ENCODE results near the gene RAP1GAP2. TPM values are rescaled to one million over a fixed set of nuclear protein-coding genes. Genes with fewer than 3 reads are reported as not detected.
"Not testable (repeated sequence)": the region's sequence is repeated elsewhere in the genome, so short reads cannot be mapped to it uniquely, and the experiment has no call there.

RAP1GAP2 gene
- total RNA-seq, 2 donors from 2014 or later: 49.1 to 57.6 TPM

DNA sequence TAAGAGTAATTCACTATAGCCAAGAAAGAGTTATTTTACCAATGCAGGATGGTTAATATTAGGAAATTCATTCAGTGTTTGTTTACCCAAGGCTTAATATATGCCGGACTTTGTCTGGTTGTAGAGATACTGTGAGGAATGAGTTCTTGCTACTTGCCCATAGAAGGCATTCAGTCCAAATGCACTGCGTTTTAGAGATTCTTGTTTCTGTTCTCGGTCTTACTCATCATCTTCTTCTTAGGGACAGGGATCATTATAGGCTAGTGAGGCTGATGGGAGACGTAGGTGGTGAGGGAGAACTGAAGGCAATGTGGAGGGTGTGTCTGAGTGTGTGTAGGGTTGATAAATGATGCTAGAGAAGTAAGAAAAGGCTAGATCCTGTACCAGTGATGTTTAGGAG, 176.5 kb downstream of the RAP1GAP2 start:
- intact Hi-C loops (cut with DNase I): no loop called here
- ATAC-seq: no peak
- no peak for DNase-seq

DNA sequence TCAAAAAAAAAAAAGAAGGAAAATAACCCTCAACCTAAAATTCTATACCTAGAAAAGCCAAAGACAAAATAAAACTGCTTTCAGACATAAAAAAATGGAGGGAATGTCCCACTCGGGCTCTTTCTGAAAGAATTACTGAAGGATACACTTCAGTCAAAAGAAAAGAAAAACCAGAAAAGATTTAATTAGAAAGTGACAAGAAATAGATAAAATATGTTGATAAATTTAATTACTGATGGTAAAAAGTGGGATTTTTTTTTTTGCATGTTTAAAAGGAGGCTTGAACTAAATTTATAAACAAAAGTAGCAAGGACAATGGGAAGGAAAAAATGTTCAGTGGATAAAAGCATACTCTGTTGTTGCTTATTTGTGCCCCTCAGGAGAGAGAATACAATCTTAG, 178.1 kb downstream of the RAP1GAP2 start:
- no peak for DNase-seq
- intact Hi-C loops (cut with DNase I): no loop called here
- ATAC-seq: no peak

DNA sequence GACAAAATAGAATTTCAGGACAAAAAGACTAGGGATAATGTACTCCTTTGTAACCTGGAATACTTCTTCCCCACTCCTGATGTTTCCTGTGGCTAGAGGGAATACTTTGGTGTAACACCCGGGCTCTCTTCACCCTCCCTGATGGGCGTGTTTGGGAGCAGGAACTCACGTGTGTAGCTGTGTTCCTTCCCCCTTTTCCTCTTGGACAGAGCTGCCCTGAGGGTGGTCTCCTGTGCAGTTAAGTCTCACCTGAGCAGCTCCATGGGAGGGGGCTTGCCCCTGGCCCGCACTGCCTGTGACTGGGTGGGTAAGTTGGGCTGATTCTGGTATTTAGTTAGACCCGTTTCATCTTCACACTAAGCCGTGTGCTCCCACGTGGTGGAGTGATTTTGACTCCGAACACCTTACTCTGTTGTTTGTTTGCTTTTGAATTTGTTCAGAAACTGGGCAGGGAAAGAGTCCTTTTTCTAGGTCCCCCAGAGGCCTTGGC, 179.3 kb downstream of the RAP1GAP2 start:
- ATAC-seq: peak in 1 of 2 donors; percentile 15
- DNase-seq: no peak
- intact Hi-C loops (cut with DNase I): no loop called here

DNA sequence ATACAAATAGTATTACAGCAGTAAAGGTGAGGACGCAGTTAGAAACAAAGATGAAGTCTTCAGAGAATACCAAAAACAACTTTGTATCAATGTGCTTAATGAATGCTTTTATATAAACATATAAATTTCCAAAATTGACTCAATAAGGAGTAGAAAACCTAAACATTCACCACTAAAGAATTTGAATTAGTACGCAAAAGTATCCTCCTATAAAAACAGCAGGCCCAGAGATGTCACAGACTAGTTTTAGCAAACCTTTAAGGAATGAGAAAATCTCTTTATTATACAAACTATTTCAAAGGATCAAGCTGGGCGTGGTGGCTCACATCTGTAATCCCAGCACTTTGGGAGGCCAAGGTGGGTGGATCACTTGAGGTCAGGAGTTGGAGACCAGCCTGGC, 180.9 kb downstream of the RAP1GAP2 start:
- ATAC-seq (no peak), DNase-seq (no peak)
- intact Hi-C loops (cut with DNase I): no loop called here

DNA sequence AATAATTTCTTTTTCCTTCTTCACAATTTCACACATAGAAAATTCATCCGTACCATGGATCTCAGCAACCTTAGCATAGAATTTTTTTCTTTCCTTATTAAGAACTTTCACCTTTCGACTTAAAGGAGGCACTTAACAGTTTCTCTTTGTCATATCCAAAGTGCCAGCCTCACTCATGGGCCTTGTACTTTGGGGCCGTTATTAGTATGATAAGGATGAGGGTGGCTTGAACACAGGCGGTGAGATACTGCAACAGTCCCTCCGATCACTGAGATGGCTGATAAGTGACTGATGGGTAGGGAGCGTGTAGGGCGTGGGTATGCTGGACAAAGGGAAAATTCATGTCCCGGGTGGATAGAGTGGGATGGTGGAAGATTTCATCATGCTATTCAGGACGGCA, 181.9 kb downstream of the RAP1GAP2 start:
- no peak for DNase-seq
- intact Hi-C loops (cut with DNase I): no loop called here
- ATAC-seq: no peak

DNA sequence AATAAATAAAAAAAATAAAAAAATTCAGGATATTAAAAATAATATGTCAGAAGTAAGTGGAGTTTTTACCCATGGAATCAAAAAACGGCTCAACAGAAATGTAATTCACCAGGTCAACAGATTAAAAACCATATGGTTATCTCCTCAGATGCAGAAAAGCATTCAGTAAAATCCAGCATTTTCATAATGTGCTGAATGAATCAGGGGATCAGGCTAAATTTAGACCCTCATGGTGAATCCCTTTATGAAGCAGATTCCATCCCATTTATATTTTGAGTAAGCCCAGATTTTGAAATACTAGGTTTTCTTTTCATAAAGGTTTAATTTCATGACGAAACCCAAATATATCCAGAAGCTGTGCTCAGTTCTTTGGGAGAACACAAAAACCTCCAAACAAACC, 182.8 kb downstream of the RAP1GAP2 start:
- intact Hi-C loops (cut with DNase I): no loop called here
- ATAC-seq (no peak), DNase-seq (no peak)

DNA sequence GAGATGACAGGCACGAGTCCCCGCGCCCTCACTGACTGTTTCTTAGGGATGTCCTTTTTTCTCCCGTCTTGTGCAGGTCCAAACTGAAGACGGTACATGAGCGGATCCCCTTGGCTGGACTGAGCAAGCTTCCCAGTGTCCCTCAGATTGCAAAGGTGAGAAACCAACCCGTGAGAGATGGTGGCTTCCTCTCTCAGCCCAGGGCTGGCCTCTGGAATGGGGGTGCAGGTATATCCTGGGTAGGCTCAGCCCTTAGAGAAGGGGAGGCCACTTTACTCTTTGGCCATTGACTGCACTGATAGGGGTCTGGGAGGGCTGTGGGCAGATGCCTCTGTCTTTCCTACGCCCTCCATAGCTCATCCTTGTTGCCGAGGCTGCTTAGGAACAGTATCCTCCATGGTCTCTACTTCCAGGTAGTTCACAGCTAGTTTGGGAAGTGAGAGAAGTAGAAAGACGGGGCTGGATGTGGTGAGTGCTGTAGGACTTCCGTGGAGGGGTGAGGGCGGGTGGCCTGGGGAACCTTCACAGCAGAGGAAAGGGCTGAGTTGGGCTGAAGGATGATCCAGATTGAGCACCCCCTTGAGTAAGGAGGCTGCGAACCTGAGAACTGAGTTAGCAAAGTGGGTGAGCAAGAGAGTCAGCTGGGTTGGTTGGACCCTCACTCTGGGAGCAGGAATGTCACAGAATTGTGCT, 184.1 kb downstream of the RAP1GAP2 start:
- intact Hi-C loops (cut with DNase I): no loop called here
- DNase-seq (no peak), ATAC-seq (no peak)

DNA sequence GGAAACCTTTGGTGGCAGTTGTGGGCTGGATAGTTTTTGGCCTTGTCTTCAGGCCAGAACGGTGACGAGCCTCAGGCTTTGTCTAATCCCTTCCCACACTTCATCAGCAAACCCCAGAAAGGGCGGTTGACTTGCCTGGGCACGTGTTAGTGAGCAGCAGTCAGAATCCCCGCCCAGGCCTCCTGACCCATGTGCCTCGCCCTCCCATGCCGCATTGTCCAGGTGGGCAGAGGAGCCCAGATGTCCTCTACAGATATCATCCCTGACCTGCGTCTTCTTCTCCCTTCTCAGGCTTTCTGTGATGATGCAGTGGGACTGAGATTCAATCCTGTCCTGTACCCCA, 184.6 kb downstream of the RAP1GAP2 start:
- intact Hi-C loops (cut with DNase I): no loop called here
- ATAC-seq: no peak
- DNase-seq: no peak

DNA sequence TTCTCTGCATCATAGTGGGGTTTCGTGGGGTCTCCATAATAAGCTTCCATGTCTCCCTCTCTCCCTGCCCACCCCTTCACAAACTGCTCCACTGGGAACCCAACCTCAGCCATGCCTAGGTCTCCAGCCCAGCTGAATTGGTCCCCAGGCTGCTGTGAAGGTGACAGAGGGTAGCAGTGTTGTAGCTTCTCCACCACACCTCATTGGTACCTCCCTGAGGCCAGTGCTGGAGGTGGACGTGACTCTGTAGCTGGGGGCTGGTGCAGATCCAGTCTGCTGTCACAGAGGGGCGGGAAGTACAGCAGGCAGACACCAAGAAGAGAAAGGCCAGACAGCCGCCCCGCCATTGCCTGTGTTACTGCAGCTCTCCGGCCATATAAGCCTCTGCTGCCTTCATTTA, 185.1 kb downstream of the RAP1GAP2 start:
- ATAC-seq (no peak), DNase-seq (no peak)
- intact Hi-C loops (cut with DNase I): no loop called here

DNA sequence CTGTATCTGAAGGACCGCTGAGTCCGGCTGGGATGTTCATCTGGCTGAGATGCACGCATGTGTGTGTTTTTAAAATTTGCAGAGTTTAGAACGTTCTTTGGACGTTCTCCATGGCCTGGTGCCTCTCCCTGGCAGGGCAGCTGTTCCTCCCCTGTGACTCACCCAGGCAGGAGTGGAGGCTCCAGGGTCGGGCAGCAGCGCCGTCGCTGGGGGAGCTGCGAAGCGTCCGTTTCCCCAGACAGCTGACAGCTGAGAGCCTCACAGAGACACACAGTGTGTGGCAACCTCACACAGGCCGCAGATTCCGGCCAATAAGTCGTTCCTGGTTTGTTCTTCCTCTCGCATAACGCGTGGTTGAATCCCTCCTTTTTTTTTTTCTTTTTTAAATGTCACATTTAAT, 186.6 kb downstream of the RAP1GAP2 start:
- DNase-seq (peak; percentile 83), ATAC-seq (peak; percentile 99)
- intact Hi-C loops (cut with DNase I): no loop called here

DNA sequence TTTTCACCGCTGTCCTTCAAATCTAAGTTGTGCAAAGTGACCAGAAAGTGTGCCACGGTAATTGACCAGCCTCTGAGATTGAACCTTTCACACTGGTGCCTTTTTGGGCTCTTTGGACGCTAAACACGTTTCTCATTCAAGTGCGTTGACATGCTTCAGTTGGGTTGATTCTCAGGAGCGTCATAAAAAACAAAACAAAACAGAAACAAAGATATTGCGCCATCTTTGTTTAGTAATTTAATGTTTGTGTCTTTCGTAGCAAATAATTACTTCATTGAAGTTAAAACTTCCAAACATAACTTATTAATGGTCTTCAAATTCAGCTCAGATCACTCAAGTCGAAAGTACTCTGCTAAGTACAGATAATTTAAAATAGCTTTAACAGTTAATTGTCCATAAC, 187.0 kb downstream of the RAP1GAP2 start:
- DNase-seq: no peak
- ATAC-seq: no peak
- intact Hi-C loops (cut with DNase I): no loop called here

DNA sequence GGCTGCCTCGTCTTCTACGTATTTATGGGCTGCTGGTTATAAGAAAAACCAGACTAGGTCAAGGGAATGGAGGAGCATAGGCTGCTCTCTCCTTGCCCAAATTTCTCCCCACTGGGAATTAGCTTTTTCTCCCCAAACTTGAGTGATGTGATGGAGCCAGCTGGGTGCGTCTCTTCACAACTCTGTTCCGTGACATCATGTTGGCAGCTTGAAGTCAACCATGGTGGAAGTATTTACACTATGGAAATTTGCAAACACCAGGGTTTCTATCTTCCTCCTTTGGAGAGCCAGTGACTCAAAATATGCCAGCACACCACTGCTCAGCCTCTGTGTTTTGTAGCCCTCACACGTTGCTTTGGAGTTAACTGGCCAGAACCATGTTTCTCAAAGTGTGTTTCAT, 189.1 kb downstream of the RAP1GAP2 start:
- DNase-seq (no peak), ATAC-seq (no peak)
- intact Hi-C loops (cut with DNase I): no loop called here

DNA sequence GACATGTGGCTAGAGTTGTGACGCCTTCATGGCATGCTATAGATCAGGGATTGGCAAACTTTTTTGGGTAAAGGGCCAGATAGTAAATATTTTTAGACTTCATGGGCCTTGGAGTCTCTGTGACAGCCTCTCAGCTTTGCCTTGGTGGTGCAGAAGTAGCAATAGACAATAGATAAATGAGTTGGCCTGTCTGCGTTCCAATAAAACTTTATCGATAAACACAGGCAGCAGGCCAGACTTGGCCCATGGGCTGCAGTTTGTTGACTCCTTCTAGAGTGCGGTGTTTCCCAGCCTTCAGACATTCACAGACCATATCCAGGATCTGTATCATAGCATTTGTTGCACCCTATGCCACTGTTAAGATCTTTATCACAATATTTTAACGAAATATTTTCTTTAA, 190.7 kb downstream of the RAP1GAP2 start:
- ATAC-seq: no peak
- intact Hi-C loops (cut with DNase I): no loop called here
- no peak for DNase-seq

DNA sequence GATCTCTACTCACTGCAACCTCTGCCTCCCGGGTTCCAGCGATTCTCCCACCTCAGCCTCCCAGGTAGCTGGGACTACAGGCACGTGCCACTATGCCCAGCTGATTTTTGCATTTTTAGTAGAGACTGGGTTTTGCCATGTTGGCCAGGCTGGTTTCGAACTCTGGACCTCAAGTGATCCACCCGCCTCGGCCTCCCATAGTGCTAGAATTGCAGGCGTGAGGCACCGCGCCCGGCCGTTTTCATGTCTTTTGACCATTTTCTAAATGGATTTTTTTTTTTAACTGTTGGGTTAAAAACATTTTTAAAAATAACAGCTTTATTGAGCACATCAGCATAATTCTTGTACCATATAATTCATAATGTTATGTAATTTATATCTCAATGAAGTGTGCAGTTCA, 193.2 kb downstream of the RAP1GAP2 start:
- intact Hi-C loops (cut with DNase I); ATAC-seq; DNase-seq: not testable (repeated sequence)

DNA sequence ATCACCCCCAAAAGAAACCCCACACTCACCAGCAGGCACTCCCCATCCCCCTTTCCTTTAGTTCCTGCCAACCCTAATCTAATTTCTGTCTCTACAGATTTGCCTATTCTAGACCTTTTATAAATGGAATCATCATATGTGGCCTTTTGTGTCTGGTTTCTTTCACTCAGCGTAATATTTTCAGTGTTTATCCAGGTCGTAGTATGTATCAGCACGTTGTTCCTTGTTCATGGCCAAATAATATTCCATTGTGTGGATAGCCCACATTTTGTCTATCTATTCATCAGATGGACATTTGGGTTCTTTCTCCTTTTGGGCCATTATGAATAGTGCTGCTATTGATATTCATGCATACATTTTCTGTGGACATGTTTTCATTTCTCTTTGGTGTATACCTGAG, 193.6 kb downstream of the RAP1GAP2 start:
- intact Hi-C loops (cut with DNase I): no loop called here
- ATAC-seq (no peak), DNase-seq (no peak)

DNA sequence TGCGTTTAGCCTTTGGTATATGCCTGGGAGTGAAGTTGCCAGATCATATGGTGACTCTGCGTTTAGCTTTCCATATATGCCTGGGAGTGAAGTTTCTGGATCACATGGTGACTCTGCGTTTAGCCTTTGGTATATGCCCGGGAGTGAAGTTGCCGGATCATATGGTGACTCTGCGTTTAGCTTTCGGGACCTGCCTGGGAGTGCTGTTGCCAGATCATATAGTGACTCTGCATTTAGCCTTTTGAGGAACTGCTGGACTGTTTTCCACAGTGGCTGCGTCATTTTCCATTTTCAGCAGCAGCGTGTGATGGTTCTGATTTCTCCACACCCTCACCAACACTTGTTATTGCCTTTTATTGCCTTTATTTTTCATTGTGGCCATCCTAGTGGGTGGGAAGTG, 194.2 kb downstream of the RAP1GAP2 start:
- intact Hi-C loops (cut with DNase I): no loop called here
- ATAC-seq (peak in 1 of 2 donors; percentile 32), DNase-seq (no peak)

DNA sequence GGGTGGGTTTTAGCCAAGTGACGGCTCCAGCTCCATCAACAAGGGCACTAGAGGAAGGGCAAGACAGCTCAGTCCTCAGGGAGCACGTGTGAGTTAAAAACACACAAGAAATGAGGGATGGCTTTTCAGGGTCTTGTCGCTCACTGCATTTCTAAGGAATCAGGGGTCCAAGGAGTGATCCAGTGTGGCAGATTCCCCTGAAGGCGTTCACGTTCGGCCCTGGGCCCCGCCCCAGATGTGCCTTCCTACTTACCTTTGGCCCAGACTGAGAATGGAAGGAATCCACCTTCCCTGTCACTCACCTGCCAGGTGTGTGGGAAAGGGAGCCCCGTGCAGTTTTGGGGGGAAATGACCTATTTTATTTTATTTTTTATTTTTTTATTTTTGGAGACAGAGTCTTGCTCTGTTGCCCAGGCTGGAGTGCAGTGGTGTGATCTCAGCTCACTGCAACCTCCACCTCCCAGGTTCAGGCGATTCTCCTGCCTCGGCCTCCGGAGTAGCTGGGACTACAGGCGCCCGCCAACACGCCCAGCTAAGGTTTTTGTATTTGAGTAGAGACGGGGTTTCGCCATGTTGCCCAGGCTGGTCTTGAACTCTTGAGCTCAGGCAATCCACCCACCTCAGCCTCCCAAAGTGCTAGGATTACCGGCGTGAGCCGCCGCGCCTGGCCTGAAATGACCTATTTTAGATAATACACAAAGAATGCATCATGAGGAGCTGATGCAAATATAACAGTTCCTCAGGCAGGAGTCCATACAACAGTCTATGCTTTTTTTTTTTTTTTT, 195.3 kb downstream of the RAP1GAP2 start:
- intact Hi-C loops (cut with DNase I); ATAC-seq; DNase-seq: not testable (repeated sequence)

DNA sequence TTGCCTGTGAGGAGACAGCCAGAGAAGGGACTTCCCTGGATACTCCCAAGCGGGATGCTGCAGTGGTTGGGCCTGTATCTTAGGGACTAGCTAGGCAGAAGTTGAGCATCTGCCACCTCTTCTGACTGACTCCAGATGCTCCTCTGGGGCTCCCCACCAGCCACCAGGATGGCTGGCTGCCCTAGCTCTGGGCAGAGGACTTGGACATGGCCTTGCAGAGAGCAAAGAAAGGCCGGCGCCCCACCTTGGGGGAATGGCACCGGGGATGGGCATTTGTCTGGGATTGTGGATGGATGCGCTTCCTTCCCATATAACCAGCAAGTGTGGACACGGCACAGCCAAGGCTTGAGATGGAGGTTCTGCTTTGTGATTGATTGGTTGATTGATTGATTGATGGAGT, 198.2 kb downstream of the RAP1GAP2 start:
- ATAC-seq (no peak), DNase-seq (no peak)
- intact Hi-C loops (cut with DNase I): no loop called here

DNA sequence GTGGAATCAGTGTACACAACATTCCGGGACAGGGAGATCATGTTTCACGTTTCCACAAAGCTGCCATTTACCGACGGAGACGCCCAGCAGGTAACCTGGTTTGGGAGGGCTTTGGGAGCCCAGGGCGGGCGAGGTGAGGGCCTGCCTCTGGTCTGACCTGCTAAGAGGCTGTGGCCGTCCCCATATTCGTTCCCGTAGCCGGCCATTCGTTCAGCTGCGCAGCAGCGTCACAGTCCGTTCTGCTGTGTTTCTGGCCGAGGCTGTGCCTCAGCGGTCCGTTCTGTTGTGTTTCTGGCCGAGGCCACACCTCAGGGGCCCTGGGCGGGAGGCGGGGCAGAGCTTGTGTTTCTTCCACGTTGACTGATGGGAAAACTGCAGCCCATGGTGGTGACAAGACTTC, 199.1 kb downstream of the RAP1GAP2 start:
- intact Hi-C loops (cut with DNase I): no loop called here
- DNase-seq (no peak), ATAC-seq (no peak)

DNA sequence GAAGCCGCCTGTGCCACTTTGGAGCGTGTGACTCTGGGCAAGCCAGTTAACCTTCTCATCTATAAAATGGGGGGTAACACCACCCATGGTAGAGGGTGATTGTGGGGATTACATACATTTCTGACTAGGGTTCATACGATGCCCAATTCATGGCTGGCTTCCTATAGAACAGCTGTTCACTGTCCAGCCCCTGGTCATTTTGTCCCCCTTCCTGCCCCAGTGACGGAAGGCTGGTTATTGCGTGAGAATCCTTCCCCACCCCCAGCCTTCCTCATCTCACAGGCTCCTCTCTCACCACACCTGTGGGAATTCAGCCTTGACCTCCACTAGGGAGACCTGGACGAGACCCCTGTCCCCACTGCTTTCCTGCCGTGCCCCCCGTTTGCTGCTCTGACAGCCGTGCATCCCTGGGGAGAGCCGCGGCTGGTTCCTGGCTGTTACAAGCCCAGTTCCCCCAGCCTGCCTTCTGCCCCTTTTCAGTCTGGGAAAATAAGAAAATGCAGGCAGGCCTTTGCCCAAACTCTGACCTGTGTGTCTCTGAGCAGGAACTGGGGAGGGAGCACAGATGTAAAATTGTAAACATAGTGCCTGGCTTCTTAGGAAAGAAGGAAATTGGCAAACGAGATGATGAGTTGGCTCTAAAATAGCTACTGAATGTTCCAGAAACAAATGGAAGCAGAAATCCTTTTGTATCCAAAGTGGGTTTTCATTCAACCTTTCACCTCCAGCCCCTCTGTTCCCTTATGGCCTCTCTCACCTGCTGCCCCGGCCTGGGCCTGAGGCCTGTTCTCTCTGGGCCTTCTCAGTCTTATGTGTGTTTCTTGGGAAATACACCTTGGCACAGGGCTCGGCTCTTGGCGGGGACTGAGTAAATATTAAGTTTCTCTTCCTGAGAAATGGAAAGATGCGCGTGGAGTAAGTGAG, 199.9 kb downstream of the RAP1GAP2 start:
- intact Hi-C loops (cut with DNase I): no loop called here
- DNase-seq (no peak), ATAC-seq (peak in 1 of 2 donors; percentile 30)
